CD4-positive, alpha-beta T cell (primary cell): Measurements from ENCODE around the gene INSIG1. TPM values are rescaled to one million over a fixed set of nuclear protein-coding genes. Genes with fewer than 3 reads are reported as not detected.

ENCODE experiments used
- ATAC-seq: fragments of 200-7000 bp; cut with Tn5 transposase; one replicate; pipeline ENCODE4 v1.10.0; 2022; ENCODE audit warnings: mild to moderate bottlenecking; ENCODE audit not compliant: poor library complexity
- CTCF ChIA-PET: fragments of 350-600 bp; sonication (Branson Sonifier 250); formaldehyde crosslinking; loops from one replicate; lab custom pipeline; 2021; ENCODE audit warnings: antibody characterized with exemption, inconsistent platforms; lab: Charles Lee
- POLR2A ChIA-PET: fragments of 350-600 bp; sonication (Branson Sonifier 250); formaldehyde crosslinking; loops from one replicate; lab custom pipeline; 2021; ENCODE audit warnings: antibody characterized with exemption, inconsistent platforms; lab: Charles Lee
- DNase-seq, 14 experiments: peaks; one replicate each; pipeline ENCODE4 v3.0.0-alpha.2; 2013 to 2020; ENCODE audit warnings: mixed read lengths in 2 of 14
- H3K27ac ChIP-seq, 2 donors: one replicate each; pipeline versions ENCODE4 v1.5.1 to v1.7.0; 2013; ENCODE audit warnings: low read length in 2 of 2, low read depth in 1 of 2, mild to moderate bottlenecking in 1 of 2
- H3K27me3 ChIP-seq, 2 experiments: 1 replicate in 1 of 2; 2 replicates in 1 of 2; pipeline versions ENCODE4 v1.6.1 to v1.7.0; 2013; ENCODE audit warnings: low read length in 2 of 2, control low read depth in 1 of 2, mild to moderate bottlenecking in 1 of 2, moderate library complexity in 1 of 2; ENCODE audit not compliant: insufficient read depth in 2 of 2, control insufficient read depth in 1 of 2
- H3K36me3 ChIP-seq: one replicate; pipeline ENCODE4 v1.6.1; 2013; ENCODE audit warnings: low read length, control low read depth; ENCODE audit not compliant: insufficient read depth
- H3K4me1 ChIP-seq: one replicate; pipeline ENCODE4 v1.6.1; 2013; ENCODE audit warnings: low read length, control low read depth; ENCODE audit not compliant: insufficient read depth
- H3K4me3 ChIP-seq: one replicate; pipeline ENCODE4 v1.5.1; 2013; ENCODE audit warnings: mild to moderate bottlenecking, low read length, moderate library complexity
- H3K9me3 ChIP-seq, 2 experiments: 1 replicate in 1 of 2; 2 replicates in 1 of 2; pipeline versions ENCODE4 v1.6.1 to v1.7.0; 2013; ENCODE audit warnings: low read length in 2 of 2, mild to moderate bottlenecking in 2 of 2, control low read depth in 1 of 2, moderate library complexity in 1 of 2; ENCODE audit not compliant: control insufficient read depth in 1 of 2, insufficient read depth in 1 of 2
- H3K27ac Mint-ChIP-seq: one replicate; pipeline ENCODE4 v1.8.0; 2020; ENCODE audit warnings: mixed read lengths
- H3K27me3 Mint-ChIP-seq: one replicate; pipeline ENCODE4 v1.8.0; 2021; ENCODE audit warnings: mixed read lengths
- H3K36me3 Mint-ChIP-seq: one replicate; pipeline ENCODE4 v1.8.0; 2021; ENCODE audit warnings: low read depth, mixed read lengths
- H3K4me1 Mint-ChIP-seq: one replicate; pipeline ENCODE4 v1.8.0; 2021; ENCODE audit warnings: low read depth, mixed read lengths
- H3K4me3 Mint-ChIP-seq: one replicate; pipeline ENCODE4 v1.8.0; 2020; ENCODE audit warnings: mild to moderate bottlenecking, mixed read lengths
- H3K9me3 Mint-ChIP-seq: one replicate; pipeline ENCODE4 v1.8.0; 2020; ENCODE audit warnings: mixed read lengths
- CTCF ChIP-seq: fragments of 200-600 bp; IDR thresholded peaks from one replicate; pipeline ENCODE4 v1.8.0; 2022; ENCODE audit warnings: antibody characterized with exemption, mild to moderate bottlenecking
- intact Hi-C, 2 experiments: fragments of 100-400 bp; cut with DNase I in 1 of 2; cut with micrococcal nuclease in 1 of 2; formaldehyde crosslinking; loops; one replicate each; pipeline versions ENCODE4 v1.15.1 to v1.9.0; 2023 to 2025; cut with DNase I, micrococcal nuclease
- total RNA-seq, 174 experiments: library from RNA in 2 of 174; stranded (reverse) in 2 of 174; gene quantifications; one replicate each; pipeline ENCODE4 v1.2.3 and lab custom pipeline; 2021 to 2026

Gene INSIG1
- total RNA-seq, 2 experiments from 2014 or later: 58.1 to 60.9 TPM

- intact Hi-C loops: no loop called here
- POLR2A ChIA-PET: no interaction called here
- Mint-ChIP-seq H3K27ac (no peak overlapping the region), H3K9me3 (no peaks in the 10 kb centered on the region), H3K4me3 (no peak overlapping the region), H3K4me1 (peaks cover 8% of the 10 kb centered on the region), H3K36me3 (peaks cover 66% of the 10 kb centered on the region), H3K27me3 (no peaks in the 10 kb centered on the region)
- Histone ChIP-seq H3K27me3 (no peaks in the 10 kb centered on the region), H3K4me3 (no peak overlapping the region), H3K4me1 (peaks cover 4% of the 10 kb centered on the region), H3K9me3 (peaks cover 0 to 3% of the 10 kb centered on the region in 2 experiments), H3K27ac (no peak overlapping the region), H3K36me3 (peaks cover 60% of the 10 kb centered on the region)
- DNase-seq (no peak), ATAC-seq (no peak)
- no peak for TF ChIP-seq CTCF
- CTCF ChIA-PET: no interaction called here
These were observed 11.3 kb downstream of the INSIG1 start for GRCh38 chr7:155309021-155309338.

DNA sequence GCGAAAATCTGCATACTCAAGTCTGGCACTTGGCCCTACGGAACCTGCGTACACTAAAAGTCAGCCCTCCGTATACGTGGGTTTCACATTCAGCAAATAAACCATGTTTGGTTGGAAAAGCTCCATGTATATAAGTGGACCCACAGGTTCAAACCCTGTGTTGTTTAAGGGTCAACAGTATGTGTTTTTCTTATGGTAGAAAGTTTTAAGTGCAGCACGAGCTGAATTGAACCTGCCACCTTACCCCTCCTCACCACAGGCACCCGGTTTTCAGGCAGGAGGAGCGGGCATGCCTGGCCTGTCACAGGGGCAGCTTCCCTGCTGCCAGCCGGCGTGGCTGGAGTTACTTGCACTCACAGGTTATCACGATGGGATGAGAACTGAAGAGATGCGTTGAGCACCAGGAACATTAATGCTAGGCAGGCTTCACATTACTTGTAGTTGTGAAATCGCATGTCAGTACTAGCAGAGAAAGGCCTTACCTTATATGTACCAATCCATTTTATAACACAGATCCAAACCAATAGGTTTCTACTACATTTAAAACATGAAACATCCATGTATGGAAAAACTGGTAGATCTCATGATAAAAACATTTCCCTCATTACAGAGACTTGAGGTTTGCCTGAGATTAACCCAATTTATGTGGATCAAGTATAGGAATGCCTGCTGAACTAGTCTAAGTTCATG, 12.9 kb downstream of the INSIG1 start:
- ChIA-PET POLR2A (interaction anchor here (0.8 kb wide), 1 partner anchor 12 kb away, joined by 3 read pairs; no protein-coding TSS in a partner anchor), CTCF (no interaction called here)
- peaks cover 52% of the 10 kb centered on the region for H3K36me3 Mint-ChIP-seq
- H3K9me3 Mint-ChIP-seq: no peaks in the 10 kb centered on the region
- Histone ChIP-seq H3K36me3 (peaks cover 46% of the 10 kb centered on the region), H3K4me3 (no peak overlapping the region), H3K4me1 (peaks cover 4% of the 10 kb centered on the region), H3K27ac (no peak overlapping the region), H3K9me3 (peaks cover 0 to 3% of the 10 kb centered on the region in 2 experiments), H3K27me3 (no peaks in the 10 kb centered on the region)
- no peaks in the 10 kb centered on the region for H3K27me3 Mint-ChIP-seq
- TF ChIP-seq CTCF: no peak
- H3K4me3 Mint-ChIP-seq: no peak overlapping the region
- peaks cover 8% of the 10 kb centered on the region for H3K4me1 Mint-ChIP-seq
- intact Hi-C loops: no loop called here
- DNase-seq (no peak), ATAC-seq (no peak)
- H3K27ac Mint-ChIP-seq: no peak overlapping the region

- intact Hi-C loops: no loop called here
These were observed 14.3 kb downstream of the INSIG1 start for GRCh38 chr7:155311826-155312537.

More at GRCh38 chr7:155311826-155312537, 14.3 kb downstream of the INSIG1 start:
- no peaks in the 10 kb centered on the region for H3K27me3 ChIP-seq
- no peaks in the 10 kb centered on the region for H3K9me3 Mint-ChIP-seq
- ATAC-seq (no peak), DNase-seq (no peak)
- no peak overlapping the region for H3K4me3 Mint-ChIP-seq
- no peak overlapping the region for H3K4me3 ChIP-seq
- peaks cover 0 to 3% of the 10 kb centered on the region in 2 experiments for H3K9me3 ChIP-seq
- no peaks in the 10 kb centered on the region for H3K27me3 Mint-ChIP-seq
- H3K27ac Mint-ChIP-seq: no peak overlapping the region
- H3K36me3 ChIP-seq: peaks cover 35% of the 10 kb centered on the region
- ChIA-PET POLR2A (interaction anchor here (0.8 kb wide), 1 partner anchor 14 kb away, joined by 3 read pairs; the partner anchor contains the start of gene INSIG1), CTCF (no interaction called here)
- peaks cover 42% of the 10 kb centered on the region for H3K36me3 Mint-ChIP-seq
- H3K4me1 ChIP-seq: no peaks in the 10 kb centered on the region
- H3K4me1 Mint-ChIP-seq: peaks cover 6% of the 10 kb centered on the region
- H3K27ac ChIP-seq: no peak overlapping the region
- TF ChIP-seq CTCF: no peak
